IMR-90 (cell line): Measurements from ENCODE around the gene SFTPB.

Experiments used
- CHD1 ChIP-seq: IDR thresholded peaks from 2 replicates; pipeline ENCODE4 v1.6.1; 2012; ENCODE audit warnings: low read depth, low read length, improper control_type of control experiment
- MAFK ChIP-seq: IDR thresholded peaks from 2 replicates; pipeline ENCODE4 v1.6.1; 2012; ENCODE audit warnings: low read depth, low read length, improper control_type of control experiment
- MAZ ChIP-seq: IDR thresholded peaks from 2 replicates; pipeline ENCODE4 v1.6.1; 2012; ENCODE audit warnings: low read depth, mild to moderate bottlenecking, low read length, improper control_type of control experiment, moderate library complexity, borderline replicate concordance
- POLR2A ChIP-seq: IDR thresholded peaks from 2 replicates; pipeline ENCODE4 v1.6.1; 2012; ENCODE audit warnings: mild to moderate bottlenecking, low read depth, low read length
- RAD21 ChIP-seq: IDR thresholded peaks from 2 replicates; pipeline ENCODE4 v1.6.1; 2012; ENCODE audit warnings: low read length, improper control_type of control experiment
- SMC3 ChIP-seq: fragments of 150-350 bp; IDR thresholded peaks from 2 replicates; pipeline ENCODE4 v1.6.1; 2016; ENCODE audit warnings: low read depth, mild to moderate bottlenecking, antibody characterized with exemption, low read length, moderate library complexity
- USF2 ChIP-seq: fragments of 150-350 bp; IDR thresholded peaks from 2 replicates; pipeline ENCODE4 v1.6.1; 2017; ENCODE audit warnings: mild to moderate bottlenecking, antibody characterized with exemption, low read length, low read depth
- TF ChIP-seq, protein P1 (sequence below): conservative IDR thresholded peaks from 2 replicates; pipeline ENCODE4 v1.5.1; 2012; ENCODE audit warnings: mild to moderate bottlenecking, low read depth, low read length, improper control_type of control experiment

GRCh38 chr2:85702172-85702571 lies 34.2 kb upstream of the SFTPB start:
- TF ChIP-seq CHD1 (no peak), SMC3 (no peak), POLR2A (no peak), USF2 (no peak), RAD21 (no peak), MAFK (no peak), MAZ (no peak)
- TF ChIP-seq, protein P1, sequence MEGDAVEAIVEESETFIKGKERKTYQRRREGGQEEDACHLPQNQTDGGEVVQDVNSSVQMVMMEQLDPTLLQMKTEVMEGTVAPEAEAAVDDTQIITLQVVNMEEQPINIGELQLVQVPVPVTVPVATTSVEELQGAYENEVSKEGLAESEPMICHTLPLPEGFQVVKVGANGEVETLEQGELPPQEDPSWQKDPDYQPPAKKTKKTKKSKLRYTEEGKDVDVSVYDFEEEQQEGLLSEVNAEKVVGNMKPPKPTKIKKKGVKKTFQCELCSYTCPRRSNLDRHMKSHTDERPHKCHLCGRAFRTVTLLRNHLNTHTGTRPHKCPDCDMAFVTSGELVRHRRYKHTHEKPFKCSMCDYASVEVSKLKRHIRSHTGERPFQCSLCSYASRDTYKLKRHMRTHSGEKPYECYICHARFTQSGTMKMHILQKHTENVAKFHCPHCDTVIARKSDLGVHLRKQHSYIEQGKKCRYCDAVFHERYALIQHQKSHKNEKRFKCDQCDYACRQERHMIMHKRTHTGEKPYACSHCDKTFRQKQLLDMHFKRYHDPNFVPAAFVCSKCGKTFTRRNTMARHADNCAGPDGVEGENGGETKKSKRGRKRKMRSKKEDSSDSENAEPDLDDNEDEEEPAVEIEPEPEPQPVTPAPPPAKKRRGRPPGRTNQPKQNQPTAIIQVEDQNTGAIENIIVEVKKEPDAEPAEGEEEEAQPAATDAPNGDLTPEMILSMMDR, result no peak
